ENCODE results near the gene PPTC7. TPM values are rescaled to one million over a fixed set of nuclear protein-coding genes. Genes with fewer than 3 reads are reported as not detected.

The PPTC7 gene
- total and polyA plus RNA-seq, 2 of the 13 experiments (the other 11 are each of a cell fraction or from before 2014, with no cell fraction given): 4.8 to 12.3 TPM

DNA sequence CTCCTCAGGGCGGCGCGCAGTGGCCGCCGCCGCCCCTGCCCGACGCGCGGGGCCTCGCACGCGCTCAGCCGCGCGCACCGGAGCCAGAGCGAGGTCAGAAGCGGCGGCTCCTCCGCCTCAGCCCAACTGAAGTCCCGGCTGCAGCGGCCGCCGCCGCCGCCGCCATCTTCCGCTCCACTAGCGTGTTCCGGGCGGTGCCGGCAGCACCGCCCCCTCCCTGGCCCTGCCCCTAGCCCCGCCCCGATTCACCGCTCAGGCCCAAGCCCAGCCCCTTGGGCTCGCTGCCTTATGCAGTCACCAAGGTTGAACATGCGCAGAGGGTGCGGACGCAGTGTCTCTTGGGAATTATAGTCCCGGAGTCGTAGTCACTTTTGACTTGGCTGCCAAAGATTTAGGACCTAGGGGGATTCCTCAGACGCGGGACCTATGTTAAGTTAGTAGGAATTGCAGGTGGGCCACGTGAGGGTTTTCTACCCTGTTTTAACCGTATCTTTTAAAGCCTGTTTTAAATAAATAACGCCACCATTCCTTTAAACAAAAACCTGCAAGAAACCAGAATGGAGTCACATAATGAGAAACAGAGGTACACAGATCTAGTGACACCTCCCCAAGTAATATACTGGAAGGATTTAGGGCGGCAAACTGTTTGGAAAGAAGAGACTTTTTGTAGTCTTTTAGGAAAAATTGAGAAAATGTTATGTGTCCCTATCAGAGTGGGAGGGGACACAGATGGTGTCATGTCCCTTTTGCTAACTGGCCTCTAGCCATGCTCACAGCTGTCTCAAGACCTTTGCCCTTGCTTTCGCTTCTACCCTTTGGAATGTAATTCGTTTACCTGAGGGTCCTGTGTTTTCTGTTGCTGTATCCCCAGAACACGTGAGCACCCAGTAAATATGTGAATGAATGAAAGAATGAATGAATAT lies at the start of gene PPTC7 (continued):
- TF ChIP-seq, protein P1, sequence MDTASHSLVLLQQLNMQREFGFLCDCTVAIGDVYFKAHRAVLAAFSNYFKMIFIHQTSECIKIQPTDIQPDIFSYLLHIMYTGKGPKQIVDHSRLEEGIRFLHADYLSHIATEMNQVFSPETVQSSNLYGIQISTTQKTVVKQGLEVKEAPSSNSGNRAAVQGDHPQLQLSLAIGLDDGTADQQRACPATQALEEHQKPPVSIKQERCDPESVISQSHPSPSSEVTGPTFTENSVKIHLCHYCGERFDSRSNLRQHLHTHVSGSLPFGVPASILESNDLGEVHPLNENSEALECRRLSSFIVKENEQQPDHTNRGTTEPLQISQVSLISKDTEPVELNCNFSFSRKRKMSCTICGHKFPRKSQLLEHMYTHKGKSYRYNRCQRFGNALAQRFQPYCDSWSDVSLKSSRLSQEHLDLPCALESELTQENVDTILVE (CRISPR knock-in tag; IDR thresholded peaks at IDR 0.05): no peak
- TF ChIP-seq SALL2 (CRISPR knock-in tag; IDR thresholded peaks at IDR 0.05) (0 out of 2 replicates have a peak, but pooled peaks have one; percentile 40), ZNF777 (CRISPR knock-in tag; IDR thresholded peaks at IDR 0.05) (no peak), PPARG (CRISPR knock-in tag; conservative IDR thresholded peaks at IDR 0.05) (no peak; the same call in 1 of the 2 replicates), NR0B2 (CRISPR knock-in tag; IDR thresholded peaks at IDR 0.05) (no peak), MIER2 (CRISPR knock-in tag; IDR thresholded peaks at IDR 0.05) (no peak), ZNF740 (CRISPR knock-in tag; IDR thresholded peaks at IDR 0.05) (no peak), NR2F2 (IDR thresholded peaks at IDR 0.05; ENCODE audit: borderline replicate concordance, low read depth) (0 out of 2 replicates have a peak, but pooled peaks have one; percentile 42), HIVEP1 (CRISPR knock-in tag; IDR thresholded peaks at IDR 0.05) (no peak), ZNF337 (CRISPR knock-in tag; IDR thresholded peaks at IDR 0.05; ENCODE audit: borderline replicate concordance, low read depth) (no peak), BHLHE40 (IDR thresholded peaks at IDR 0.05; ENCODE audit: low read length) (no peak), ZNF816 (CRISPR knock-in tag; IDR thresholded peaks at IDR 0.05; ENCODE audit: borderline replicate concordance) (no peak), ZNF367 (CRISPR knock-in tag; IDR thresholded peaks at IDR 0.05; ENCODE audit: borderline replicate concordance) (no peak)
- TF ChIP-seq, protein P2, sequence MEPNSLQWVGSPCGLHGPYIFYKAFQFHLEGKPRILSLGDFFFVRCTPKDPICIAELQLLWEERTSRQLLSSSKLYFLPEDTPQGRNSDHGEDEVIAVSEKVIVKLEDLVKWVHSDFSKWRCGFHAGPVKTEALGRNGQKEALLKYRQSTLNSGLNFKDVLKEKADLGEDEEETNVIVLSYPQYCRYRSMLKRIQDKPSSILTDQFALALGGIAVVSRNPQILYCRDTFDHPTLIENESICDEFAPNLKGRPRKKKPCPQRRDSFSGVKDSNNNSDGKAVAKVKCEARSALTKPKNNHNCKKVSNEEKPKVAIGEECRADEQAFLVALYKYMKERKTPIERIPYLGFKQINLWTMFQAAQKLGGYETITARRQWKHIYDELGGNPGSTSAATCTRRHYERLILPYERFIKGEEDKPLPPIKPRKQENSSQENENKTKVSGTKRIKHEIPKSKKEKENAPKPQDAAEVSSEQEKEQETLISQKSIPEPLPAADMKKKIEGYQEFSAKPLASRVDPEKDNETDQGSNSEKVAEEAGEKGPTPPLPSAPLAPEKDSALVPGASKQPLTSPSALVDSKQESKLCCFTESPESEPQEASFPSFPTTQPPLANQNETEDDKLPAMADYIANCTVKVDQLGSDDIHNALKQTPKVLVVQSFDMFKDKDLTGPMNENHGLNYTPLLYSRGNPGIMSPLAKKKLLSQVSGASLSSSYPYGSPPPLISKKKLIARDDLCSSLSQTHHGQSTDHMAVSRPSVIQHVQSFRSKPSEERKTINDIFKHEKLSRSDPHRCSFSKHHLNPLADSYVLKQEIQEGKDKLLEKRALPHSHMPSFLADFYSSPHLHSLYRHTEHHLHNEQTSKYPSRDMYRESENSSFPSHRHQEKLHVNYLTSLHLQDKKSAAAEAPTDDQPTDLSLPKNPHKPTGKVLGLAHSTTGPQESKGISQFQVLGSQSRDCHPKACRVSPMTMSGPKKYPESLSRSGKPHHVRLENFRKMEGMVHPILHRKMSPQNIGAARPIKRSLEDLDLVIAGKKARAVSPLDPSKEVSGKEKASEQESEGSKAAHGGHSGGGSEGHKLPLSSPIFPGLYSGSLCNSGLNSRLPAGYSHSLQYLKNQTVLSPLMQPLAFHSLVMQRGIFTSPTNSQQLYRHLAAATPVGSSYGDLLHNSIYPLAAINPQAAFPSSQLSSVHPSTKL (CRISPR knock-in tag; IDR thresholded peaks at IDR 0.05): peak; percentile 21; the same call in 1 of the 2 replicates
- TF ChIP-seq, protein P3, sequence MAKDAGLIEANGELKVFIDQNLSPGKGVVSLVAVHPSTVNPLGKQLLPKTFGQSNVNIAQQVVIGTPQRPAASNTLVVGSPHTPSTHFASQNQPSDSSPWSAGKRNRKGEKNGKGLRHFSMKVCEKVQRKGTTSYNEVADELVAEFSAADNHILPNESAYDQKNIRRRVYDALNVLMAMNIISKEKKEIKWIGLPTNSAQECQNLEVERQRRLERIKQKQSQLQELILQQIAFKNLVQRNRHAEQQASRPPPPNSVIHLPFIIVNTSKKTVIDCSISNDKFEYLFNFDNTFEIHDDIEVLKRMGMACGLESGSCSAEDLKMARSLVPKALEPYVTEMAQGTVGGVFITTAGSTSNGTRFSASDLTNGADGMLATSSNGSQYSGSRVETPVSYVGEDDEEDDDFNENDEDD (CRISPR knock-in tag; IDR thresholded peaks at IDR 0.05; ENCODE audit: borderline replicate concordance): no peak
